GM10266 (cell line): ENCODE data around the gene SOCS2.

Source experiments
- DNase-seq: peaks from one replicate; pipeline ENCODE4 v3.0.0; 2012; ENCODE audit errors: extremely low spot score
- CTCF ChIP-seq: IDR thresholded peaks from 2 replicates; pipeline ENCODE4 v1.5.1; 2012; ENCODE audit warnings: mild to moderate bottlenecking, low read depth; ENCODE audit not compliant: control insufficient read depth, insufficient read depth; ENCODE audit errors: missing control alignments

The SOCS2 gene

GRCh38 chr12:93609281-93610192 lies 37.1 kb downstream of the SOCS2 start:
- no peak for TF ChIP-seq CTCF

GRCh38 chr12:93612776-93613175 lies 40.3 kb downstream of the SOCS2 start:
- TF ChIP-seq CTCF = no peak
- DNase-seq = no peak

More at GRCh38 chr12:93609281-93610192, 37.1 kb downstream of the SOCS2 start:
- no peak for DNase-seq

GRCh38 chr12:93614917-93615596 lies 42.6 kb downstream of the SOCS2 start:
- no peak for DNase-seq
- TF ChIP-seq CTCF = no peak

DNA sequence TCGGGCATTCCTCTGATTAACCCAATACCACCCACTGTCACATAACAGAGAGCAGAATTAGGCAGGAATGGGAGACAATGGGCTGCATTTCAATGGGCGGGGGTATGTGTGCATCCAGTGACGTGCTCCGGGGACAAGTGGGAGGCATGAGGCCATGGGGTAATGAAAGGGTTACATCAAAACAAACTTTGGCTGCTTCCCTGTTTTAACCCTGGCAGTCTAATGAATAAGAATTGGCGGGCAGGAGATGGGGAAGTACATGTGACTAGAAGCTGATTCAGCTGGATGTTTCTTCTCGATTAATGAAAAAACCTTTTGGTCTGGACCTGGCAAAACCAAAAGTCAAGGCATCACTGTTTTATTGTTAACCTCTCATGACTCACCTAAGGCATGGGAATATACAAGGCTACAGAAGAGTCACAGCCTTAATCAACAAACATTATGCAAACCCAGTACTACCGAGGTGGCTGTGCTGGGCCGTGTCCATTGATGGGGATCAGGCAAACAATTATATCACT lies 44.2 kb downstream of the SOCS2 start:
- no peak for TF ChIP-seq CTCF
- no peak for DNase-seq

GRCh38 chr12:93618891-93619410 lies 46.5 kb downstream of the SOCS2 start:
- DNase-seq = no peak
- TF ChIP-seq CTCF = no peak

- DNase-seq = no peak
- no peak for TF ChIP-seq CTCF
Observed at GRCh38 chr12:93621986-93622385, 49.5 kb downstream of the SOCS2 start.

- no peak for DNase-seq
- TF ChIP-seq CTCF = no peak
Observed at GRCh38 chr12:93622485-93622884, 50.0 kb downstream of the SOCS2 start.
